ENCODE data around the gene RFTN1. TPM values are rescaled to one million over a fixed set of nuclear protein-coding genes. Genes with fewer than 3 reads are reported as not detected.

RFTN1 gene
- total and polyA plus RNA-seq, 2 donors (not counting 1 experiment from before 2014, with no cell fraction given) = 35.1 to 35.5 TPM

DNA sequence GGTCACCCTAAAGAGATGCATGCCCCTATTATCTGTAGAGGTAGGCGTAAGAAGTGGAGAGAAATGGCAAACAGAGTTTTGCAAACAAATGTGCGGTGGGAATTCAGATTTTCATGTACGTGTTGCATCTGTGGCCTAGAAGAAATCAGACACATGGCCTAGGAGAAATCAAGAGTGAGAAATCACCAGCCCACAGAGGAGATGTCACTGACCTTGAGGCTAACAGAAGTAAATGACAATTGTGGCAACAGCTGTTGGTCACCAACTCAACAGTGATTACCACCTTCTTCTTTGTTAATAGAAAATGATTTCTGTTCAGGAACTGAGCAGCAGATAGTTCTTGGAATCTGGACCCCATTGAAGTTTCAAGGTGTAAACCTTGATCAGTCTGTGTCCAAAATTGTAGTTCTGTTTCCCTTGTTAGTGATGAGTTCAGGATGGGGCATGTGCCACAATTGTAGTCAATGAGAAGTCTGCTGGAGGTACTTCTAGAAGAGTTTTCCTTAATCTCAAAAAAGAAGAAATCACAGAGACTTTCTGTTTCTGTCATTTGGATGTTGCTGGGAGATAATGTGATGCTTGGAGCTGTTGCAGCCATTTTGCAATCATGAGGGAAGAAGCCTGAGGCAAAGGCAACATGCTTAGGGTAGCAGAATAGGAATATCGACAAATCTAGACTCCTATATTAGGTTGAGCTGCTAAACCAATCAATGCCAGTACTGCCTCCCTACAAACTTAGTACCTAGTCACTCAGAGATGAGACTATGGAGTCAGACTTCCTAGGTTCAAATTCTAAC is 34.3 kb upstream of the RFTN1 start:
- H3K9ac ChIP-seq (ENCODE audit: insufficient read depth, low read length) = no peak overlapping the region
- no peaks in the 10 kb centered on the region for H3K79me2 ChIP-seq (ENCODE audit: control insufficient read depth, insufficient read depth, low read length)
- H3K9me3 ChIP-seq (ENCODE audit: control insufficient read depth, insufficient read depth, low read depth, low read length) = no peaks in the 10 kb centered on the region
- H3K36me3 ChIP-seq (ENCODE audit: control insufficient read depth, insufficient read depth, low read length) = no peaks in the 10 kb centered on the region
- H2AFZ ChIP-seq (ENCODE audit: low read length) = no peak overlapping the region
- no peak for DNase-seq (ENCODE audit: low read depth in 2 of 2)
- TF ChIP-seq EZH2 (IDR thresholded peaks at IDR 0.05; ENCODE audit: low read length, missing control alignments) = no peak
- TF ChIP-seq, protein P1, sequence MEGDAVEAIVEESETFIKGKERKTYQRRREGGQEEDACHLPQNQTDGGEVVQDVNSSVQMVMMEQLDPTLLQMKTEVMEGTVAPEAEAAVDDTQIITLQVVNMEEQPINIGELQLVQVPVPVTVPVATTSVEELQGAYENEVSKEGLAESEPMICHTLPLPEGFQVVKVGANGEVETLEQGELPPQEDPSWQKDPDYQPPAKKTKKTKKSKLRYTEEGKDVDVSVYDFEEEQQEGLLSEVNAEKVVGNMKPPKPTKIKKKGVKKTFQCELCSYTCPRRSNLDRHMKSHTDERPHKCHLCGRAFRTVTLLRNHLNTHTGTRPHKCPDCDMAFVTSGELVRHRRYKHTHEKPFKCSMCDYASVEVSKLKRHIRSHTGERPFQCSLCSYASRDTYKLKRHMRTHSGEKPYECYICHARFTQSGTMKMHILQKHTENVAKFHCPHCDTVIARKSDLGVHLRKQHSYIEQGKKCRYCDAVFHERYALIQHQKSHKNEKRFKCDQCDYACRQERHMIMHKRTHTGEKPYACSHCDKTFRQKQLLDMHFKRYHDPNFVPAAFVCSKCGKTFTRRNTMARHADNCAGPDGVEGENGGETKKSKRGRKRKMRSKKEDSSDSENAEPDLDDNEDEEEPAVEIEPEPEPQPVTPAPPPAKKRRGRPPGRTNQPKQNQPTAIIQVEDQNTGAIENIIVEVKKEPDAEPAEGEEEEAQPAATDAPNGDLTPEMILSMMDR (conservative IDR thresholded peaks at IDR 0.05 in 1 of 2, IDR thresholded peaks at IDR 0.05 in 1 of 2; ENCODE audit: low read depth in 1 of 2, low read length in 2 of 2) = no peak
- H3K27me3 ChIP-seq (ENCODE audit: control insufficient read depth, insufficient read depth, low read length) = peaks cover 6% of the 10 kb centered on the region
- no peak overlapping the region for H3K4me3 ChIP-seq (replicated peaks in 1 of 4; ENCODE audit: control extremely low read depth in 1 of 4, insufficient read depth in 1 of 4, low read depth in 3 of 4, low read length in 4 of 4)
- H3K27ac ChIP-seq (ENCODE audit: insufficient read depth, low read length) = no peak overlapping the region
- no peaks in the 10 kb centered on the region for H4K20me1 ChIP-seq (ENCODE audit: control insufficient read depth, extremely low read depth, insufficient read depth, low read length)
- H3K4me2 ChIP-seq (ENCODE audit: extremely low read depth, insufficient read depth, low read length) = no peak overlapping the region
- H3K4me1 ChIP-seq (ENCODE audit: control insufficient read depth, extremely low read depth, insufficient read depth, low read length) = no peaks in the 10 kb centered on the region

DNA sequence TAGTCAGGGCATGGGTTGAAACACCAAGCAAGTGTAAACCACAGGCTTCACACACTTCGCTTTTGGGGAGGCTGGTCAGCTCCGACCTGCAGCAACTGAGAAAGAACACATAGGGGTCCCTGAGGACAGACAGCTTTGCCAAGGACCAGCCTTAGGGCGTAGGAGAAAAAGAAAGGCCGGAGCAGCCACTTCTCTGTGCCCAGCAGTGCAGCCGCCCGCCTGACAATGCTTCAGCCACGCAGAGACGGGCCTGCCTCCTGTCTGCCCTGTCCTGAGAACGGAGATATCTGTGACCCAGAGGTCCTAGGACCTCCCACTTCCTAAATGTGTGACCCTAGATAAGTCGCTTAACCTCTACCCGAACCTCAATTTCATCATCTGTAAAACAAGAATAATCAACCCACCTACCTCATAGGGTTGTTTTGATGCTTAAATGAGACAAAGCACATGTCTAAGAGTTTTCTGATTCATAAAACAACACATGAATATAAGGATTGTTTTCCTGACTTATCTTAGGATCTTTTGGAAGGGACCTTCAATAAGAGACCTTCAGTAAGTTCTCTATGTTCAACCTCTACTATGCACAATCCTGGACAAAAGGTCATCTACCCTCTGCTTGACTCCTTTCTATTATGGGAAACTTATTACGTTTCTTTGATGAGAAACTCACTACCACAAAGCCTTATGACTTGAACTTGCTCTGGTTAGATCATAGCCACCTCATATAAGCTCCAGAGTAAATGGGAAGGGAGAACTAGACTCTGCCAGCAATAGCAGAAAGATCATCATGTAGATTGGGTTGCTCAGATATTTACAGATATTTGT is 32.9 kb upstream of the RFTN1 start:
- no peak for DNase-seq (ENCODE audit: low read depth in 2 of 2)
- H3K4me1 ChIP-seq (ENCODE audit: control insufficient read depth, extremely low read depth, insufficient read depth, low read length) = no peaks in the 10 kb centered on the region
- H3K36me3 ChIP-seq (ENCODE audit: control insufficient read depth, insufficient read depth, low read length) = no peaks in the 10 kb centered on the region
- no peak overlapping the region for H2AFZ ChIP-seq (ENCODE audit: low read length)
- no peaks in the 10 kb centered on the region for H3K79me2 ChIP-seq (ENCODE audit: control insufficient read depth, insufficient read depth, low read length)
- H3K4me3 ChIP-seq (replicated peaks in 1 of 4; ENCODE audit: control extremely low read depth in 1 of 4, insufficient read depth in 1 of 4, low read depth in 3 of 4, low read length in 4 of 4) = no peak overlapping the region
- peaks cover 8% of the 10 kb centered on the region for H3K27me3 ChIP-seq (ENCODE audit: control insufficient read depth, insufficient read depth, low read length)
- H3K4me2 ChIP-seq (ENCODE audit: extremely low read depth, insufficient read depth, low read length) = no peak overlapping the region
- H3K9me3 ChIP-seq (ENCODE audit: control insufficient read depth, insufficient read depth, low read depth, low read length) = no peaks in the 10 kb centered on the region
- TF ChIP-seq, protein P1 (conservative IDR thresholded peaks at IDR 0.05 in 1 of 2, IDR thresholded peaks at IDR 0.05 in 1 of 2; ENCODE audit: low read depth in 1 of 2, low read length in 2 of 2) = no peak
- TF ChIP-seq EZH2 (IDR thresholded peaks at IDR 0.05; ENCODE audit: low read length, missing control alignments) = no peak
- no peak overlapping the region for H3K27ac ChIP-seq (ENCODE audit: insufficient read depth, low read length)
- H3K9ac ChIP-seq (ENCODE audit: insufficient read depth, low read length) = no peak overlapping the region
- no peaks in the 10 kb centered on the region for H4K20me1 ChIP-seq (ENCODE audit: control insufficient read depth, extremely low read depth, insufficient read depth, low read length)

DNA sequence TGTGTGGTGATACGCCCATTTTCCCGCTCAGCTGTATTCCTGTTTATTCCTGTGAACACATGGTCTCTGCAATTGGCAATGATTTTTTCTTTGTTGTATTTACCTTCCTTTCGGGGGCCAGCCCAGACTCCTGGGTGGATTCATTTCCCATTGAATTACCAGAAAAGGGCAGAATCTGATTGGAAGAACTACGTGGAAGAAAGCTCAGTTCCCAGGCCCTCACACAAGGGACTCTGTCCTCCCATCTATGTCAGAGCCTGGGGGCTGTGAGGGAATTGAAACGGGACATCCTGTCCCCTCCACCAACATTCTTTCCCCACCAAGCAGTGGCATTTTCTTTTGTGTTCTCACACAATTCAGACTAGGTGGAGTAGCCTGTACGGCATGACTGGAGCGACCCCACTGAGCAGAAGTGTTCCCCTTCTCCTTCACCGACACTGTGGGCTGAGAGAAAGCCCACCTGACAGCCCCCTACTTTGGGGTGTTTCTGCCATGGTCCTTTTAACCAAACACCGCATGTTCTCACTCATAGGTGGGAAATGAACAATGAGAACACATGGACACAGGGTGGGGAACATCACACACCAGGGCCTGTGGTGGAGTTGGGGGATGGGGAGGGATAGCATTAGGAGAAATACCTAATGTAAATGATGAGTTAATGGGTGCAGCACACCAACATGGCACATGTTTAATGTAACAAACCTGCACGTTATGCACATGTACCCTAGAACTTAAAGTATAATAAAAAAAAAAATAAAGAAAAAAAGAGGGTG is 32.1 kb upstream of the RFTN1 start:
- TF ChIP-seq, protein P1 (conservative IDR thresholded peaks at IDR 0.05 in 1 of 2, IDR thresholded peaks at IDR 0.05 in 1 of 2; ENCODE audit: low read depth in 1 of 2, low read length in 2 of 2) = no peak
- TF ChIP-seq EZH2 (IDR thresholded peaks at IDR 0.05; ENCODE audit: low read length, missing control alignments) = no peak

More for the DNA sequence above, 32.1 kb upstream of the RFTN1 start:
- no peak overlapping the region for H3K4me3 ChIP-seq (replicated peaks in 1 of 4; ENCODE audit: control extremely low read depth in 1 of 4, insufficient read depth in 1 of 4, low read depth in 3 of 4, low read length in 4 of 4)
- no peak overlapping the region for H2AFZ ChIP-seq (ENCODE audit: low read length)
- no peaks in the 10 kb centered on the region for H3K36me3 ChIP-seq (ENCODE audit: control insufficient read depth, insufficient read depth, low read length)
- no peaks in the 10 kb centered on the region for H3K79me2 ChIP-seq (ENCODE audit: control insufficient read depth, insufficient read depth, low read length)
- no peaks in the 10 kb centered on the region for H3K9me3 ChIP-seq (ENCODE audit: control insufficient read depth, insufficient read depth, low read depth, low read length)
- H3K27me3 ChIP-seq (ENCODE audit: control insufficient read depth, insufficient read depth, low read length) = peaks cover 8% of the 10 kb centered on the region
- H3K4me1 ChIP-seq (ENCODE audit: control insufficient read depth, extremely low read depth, insufficient read depth, low read length) = no peaks in the 10 kb centered on the region
- no peak overlapping the region for H3K4me2 ChIP-seq (ENCODE audit: extremely low read depth, insufficient read depth, low read length)
- no peak for DNase-seq (ENCODE audit: low read depth in 2 of 2)
- H3K27ac ChIP-seq (ENCODE audit: insufficient read depth, low read length) = no peak overlapping the region
- H4K20me1 ChIP-seq (ENCODE audit: control insufficient read depth, extremely low read depth, insufficient read depth, low read length) = no peaks in the 10 kb centered on the region
- no peak overlapping the region for H3K9ac ChIP-seq (ENCODE audit: insufficient read depth, low read length)
